NCI-H1694 treated with DMSO at 0.1 percent for 48 hours (cell line): ENCODE results near the gene SHQ1.
"Not testable (repeated sequence)": the region's sequence is repeated elsewhere in the genome, so short reads cannot be mapped to it uniquely, and the experiment has no call there.

ENCODE experiments used
- DNase-seq: peaks from one replicate; lab custom pipeline; 2025; lab: John Stamatoyannopoulos, UW

SHQ1 gene

GRCh38 chr3:72748659-72749058, 99.6 kb downstream of the SHQ1 start:
- no peak for DNase-seq

- DNase-seq: no peak
Measured at GRCh38 chr3:72746430-72747411, 101.5 kb downstream of the SHQ1 start.

- no peak for DNase-seq
Measured at GRCh38 chr3:72745146-72745999, 102.9 kb downstream of the SHQ1 start.

GRCh38 chr3:72744330-72744729, 103.9 kb downstream of the SHQ1 start:
- DNase-seq: no peak

- no peak for DNase-seq
Measured at GRCh38 chr3:72739531-72740466, 108.4 kb downstream of the SHQ1 start.

GRCh38 chr3:72738752-72739530, 109.3 kb downstream of the SHQ1 start:
- DNase-seq: no peak

GRCh38 chr3:72735072-72735471, 113.2 kb downstream of the SHQ1 start:
- not testable (repeated sequence) for DNase-seq

GRCh38 chr3:72733676-72734075, 114.6 kb downstream of the SHQ1 start:
- no peak for DNase-seq

- DNase-seq: not testable (repeated sequence)
Measured at GRCh38 chr3:72732666-72733345, 115.4 kb downstream of the SHQ1 start.

GRCh38 chr3:72728958-72729467, 119.2 kb downstream of the SHQ1 start:
- no peak for DNase-seq

- no peak for DNase-seq
Measured at GRCh38 chr3:72728329-72728889, 119.8 kb downstream of the SHQ1 start.

GRCh38 chr3:72727726-72728125, 120.5 kb downstream of the SHQ1 start:
- no peak for DNase-seq

- DNase-seq: no peak
Measured at GRCh38 chr3:72727172-72727571, 121.1 kb downstream of the SHQ1 start.

- DNase-seq: no peak
Measured at GRCh38 chr3:72725229-72725628, 123.0 kb downstream of the SHQ1 start.

GRCh38 chr3:72724070-72724469, 124.2 kb downstream of the SHQ1 start:
- no peak for DNase-seq

- DNase-seq: no peak
Measured at GRCh38 chr3:72722930-72723726, 125.1 kb downstream of the SHQ1 start.

- no peak for DNase-seq
Measured at GRCh38 chr3:72721683-72722381, 126.4 kb downstream of the SHQ1 start.

GRCh38 chr3:72720566-72720965, 127.7 kb downstream of the SHQ1 start:
- DNase-seq: no peak
